SIG-M5 (cell line): ENCODE data around the gene LGMN.

Experiments used
- DNase-seq: peaks from one replicate; lab custom pipeline; 2025; lab: John Stamatoyannopoulos, UW

LGMN gene

GRCh38 chr14:92675976-92676375 is 72.5 kb downstream of the LGMN start:
- DNase-seq: no peak

DNA sequence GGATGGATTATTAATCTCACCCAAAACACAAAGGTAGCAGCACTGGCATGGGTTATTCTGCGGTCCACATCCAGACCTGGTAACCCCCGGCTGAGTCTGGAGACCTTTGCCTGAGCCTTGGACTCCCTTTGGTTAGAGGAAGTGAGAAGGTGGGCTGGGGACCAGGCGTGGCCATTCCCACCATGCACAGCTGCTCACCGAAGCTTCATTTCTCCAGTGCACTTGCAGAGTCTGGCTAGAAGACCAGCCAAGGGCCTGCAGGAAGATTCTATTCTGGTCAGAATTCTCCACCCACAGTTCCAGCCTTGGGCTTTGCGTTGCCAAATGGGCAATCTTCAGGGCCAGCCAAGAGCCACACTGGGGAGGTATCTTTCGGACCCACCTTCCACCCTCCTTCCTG is 73.0 kb downstream of the LGMN start:
- DNase-seq: no peak

DNA sequence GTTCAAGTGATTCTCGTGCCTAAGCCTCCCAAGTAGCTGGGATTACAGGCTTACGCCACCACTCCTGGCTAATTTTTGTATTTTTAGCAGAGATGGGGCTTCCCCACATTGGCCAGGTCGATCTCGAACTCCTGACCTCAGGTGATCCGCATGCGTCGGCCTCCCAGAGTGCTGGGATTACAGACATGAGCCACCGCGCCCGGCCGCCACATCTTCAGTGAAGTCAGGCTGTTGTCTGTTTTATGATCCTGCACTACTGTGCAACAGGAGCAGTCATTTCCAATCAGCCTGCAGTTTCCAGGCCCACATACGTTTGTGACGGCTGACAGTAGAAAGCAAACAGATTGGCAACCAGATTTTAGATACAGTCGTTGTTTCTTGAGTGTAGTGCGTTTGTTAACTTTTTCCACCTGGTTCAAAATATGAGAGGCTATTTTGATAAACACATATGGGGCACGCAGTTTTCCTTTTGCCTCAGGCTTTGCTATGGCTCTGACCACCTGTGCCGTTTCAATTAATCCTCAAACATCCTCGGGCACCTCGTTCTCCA is 74.8 kb downstream of the LGMN start:
- no peak for DNase-seq

GRCh38 chr14:92670643-92671366 is 77.6 kb downstream of the LGMN start:
- no peak for DNase-seq

DNA sequence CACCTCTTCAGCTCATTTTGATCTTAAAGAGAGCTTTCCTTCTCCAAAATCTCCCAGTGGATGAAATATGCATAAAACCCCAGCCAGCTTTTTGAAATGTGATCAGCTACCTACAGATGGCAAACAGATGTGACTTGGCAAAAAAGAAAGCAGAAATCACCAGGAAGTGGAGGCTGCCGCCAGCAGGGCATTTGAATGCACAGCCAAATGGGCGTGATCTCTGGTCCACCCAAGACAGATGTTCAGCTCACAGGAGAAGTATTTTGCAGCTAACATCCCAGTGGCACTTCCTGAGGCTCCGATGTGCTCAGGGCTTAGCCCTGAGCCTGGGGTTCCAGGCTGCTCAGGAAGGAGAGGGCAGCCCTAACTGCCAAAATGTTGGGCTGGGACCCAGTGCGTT is 78.3 kb downstream of the LGMN start:
- no peak for DNase-seq

GRCh38 chr14:92668276-92668973 is 80.0 kb downstream of the LGMN start:
- no peak for DNase-seq

GRCh38 chr14:92666251-92666650 is 82.2 kb downstream of the LGMN start:
- DNase-seq: no peak

GRCh38 chr14:92665661-92666110 is 82.7 kb downstream of the LGMN start:
- DNase-seq: no peak

GRCh38 chr14:92663049-92663448 is 85.4 kb downstream of the LGMN start:
- no peak for DNase-seq

DNA sequence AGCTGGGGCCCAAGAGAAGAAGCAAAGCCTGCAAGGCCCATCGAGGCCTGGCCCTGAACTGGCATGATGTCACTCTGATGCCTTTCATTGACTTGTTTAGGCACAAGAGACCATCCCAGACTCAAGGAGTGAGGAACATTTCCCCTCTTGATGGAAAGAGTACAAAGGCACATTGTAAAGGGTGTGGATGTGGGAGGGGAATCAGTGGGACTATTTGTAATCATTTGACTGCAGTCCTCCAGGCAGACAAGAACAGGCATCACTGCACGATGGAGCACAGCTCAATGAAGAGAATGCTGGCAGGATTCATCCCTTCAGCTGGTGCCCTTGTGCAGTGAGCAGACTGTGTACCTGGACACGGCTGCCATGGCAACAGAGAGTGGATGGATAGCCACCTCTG is 87.9 kb downstream of the LGMN start:
- no peak for DNase-seq

DNA sequence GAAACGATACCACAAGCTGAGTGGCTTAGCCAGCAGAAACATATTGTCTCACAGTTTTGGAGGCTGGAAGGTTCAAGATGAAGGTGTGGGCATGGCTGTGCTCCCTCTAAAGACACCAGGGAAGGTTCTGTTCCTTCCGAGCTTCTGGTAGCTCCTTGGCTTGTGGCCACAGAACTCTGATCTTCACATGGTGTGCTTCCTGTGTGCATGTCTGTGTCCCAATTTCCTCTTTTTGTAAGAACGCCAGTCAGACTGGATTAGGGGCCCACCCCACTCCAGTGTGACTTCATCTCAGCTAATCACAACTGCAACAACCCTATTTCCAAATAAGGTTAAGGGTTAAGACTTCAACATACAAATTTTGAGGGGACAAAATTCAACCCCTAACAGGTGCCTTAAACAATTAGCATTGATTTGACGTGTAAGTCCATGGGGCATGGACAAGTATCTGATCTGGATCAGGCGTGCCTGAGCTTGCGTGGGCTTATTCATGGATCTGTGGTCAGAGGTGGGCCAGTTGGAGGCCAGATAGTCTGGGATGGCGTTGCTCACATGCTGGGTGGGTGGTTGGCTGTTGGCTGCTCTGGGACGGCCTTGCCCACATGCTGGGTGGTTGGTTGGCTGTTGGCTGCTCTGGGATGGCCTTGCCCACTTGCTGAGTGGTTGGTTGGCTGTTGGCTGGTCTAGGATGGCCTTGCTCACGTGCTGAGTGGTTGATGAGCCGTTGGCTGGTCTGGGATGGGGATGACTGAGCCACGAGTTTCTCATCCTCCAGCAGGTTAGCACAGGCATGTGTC is 88.5 kb downstream of the LGMN start:
- DNase-seq: peak; percentile 82

- no peak for DNase-seq
These were observed 89.7 kb downstream of the LGMN start for GRCh38 chr14:92658684-92659083.

GRCh38 chr14:92658160-92658559 is 90.3 kb downstream of the LGMN start:
- no peak for DNase-seq

- no peak for DNase-seq
These were observed 90.8 kb downstream of the LGMN start for GRCh38 chr14:92657457-92658142.

GRCh38 chr14:92656306-92657081 is 91.9 kb downstream of the LGMN start:
- no peak for DNase-seq

- DNase-seq: no peak
These were observed 92.8 kb downstream of the LGMN start for GRCh38 chr14:92655419-92656201.

DNA sequence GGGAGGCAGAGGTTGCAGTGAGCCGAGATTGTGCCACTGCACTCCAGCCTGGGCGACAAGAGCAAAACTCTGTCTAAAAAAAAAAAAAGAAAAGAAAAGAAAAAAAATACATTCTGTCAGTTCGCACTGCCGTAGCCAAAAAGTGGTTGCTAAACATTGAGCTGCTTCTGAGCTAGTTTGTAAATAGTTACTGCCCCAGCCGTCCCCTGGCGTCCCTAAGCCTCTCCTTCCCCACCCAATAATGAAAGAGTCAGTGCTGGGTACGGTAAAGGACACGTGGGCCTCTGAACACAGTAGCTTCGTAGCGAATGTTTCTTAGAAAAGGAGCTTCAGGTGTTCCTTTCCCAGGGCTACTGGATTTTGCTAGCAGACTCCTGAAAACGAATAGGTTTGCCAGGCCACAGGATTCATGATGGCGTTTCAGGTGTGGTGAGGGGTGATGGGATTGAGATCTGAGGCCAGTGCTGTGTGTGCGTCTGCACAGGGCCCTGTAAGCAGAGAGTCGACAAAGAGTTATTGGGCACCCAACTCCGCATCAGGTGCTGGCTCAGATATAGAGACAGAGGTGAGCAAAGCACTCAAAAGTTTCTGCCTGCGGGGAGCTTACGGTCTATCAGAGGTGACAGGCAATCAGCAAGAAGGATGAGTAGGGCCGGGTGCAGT is 94.1 kb downstream of the LGMN start:
- no peak for DNase-seq
